ENCODE measurements around the gene VIPR2.
"Not testable (repeated sequence)": the region's sequence is repeated elsewhere in the genome, so short reads cannot be mapped to it uniquely, and the experiment has no call there.

DNA sequence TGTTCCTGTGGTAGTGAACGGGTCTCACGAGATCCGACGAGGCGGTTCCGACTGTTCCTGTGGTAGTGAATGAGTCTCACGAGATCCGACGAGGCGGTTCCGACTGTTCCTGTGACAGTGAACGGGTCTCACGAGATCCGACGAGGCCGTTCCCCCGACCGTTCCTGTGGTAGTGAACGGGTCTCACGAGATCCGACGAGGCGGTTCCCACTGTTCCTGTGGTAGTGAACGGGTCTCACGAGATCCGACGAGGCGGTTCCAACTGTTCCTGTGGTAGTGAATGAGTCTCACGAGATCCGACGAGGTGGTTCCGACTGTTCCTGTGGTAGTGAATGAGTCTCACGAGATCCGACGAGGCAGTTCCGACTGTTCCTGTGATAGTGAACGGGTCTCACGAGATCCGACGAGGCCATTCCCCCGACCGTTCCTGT is 43.0 kb downstream of the VIPR2 start:
- TF ChIP-seq CTCF (conservative IDR thresholded peaks at IDR 0.05; ENCODE audit: low read depth in 2 of 2); CREB1 (CRISPR knock-in tag; IDR thresholded peaks at IDR 0.05; ENCODE audit: low read depth); EZH2 (IDR thresholded peaks at IDR 0.05; ENCODE audit: low read depth, unreplicated experiment); EZH2phosphoT487 (IDR thresholded peaks at IDR 0.05; ENCODE audit: unreplicated experiment); POLR2AphosphoS5 (IDR thresholded peaks at IDR 0.05; ENCODE audit: low read depth); ETS1 (IDR thresholded peaks at IDR 0.05); JUNB (IDR thresholded peaks at IDR 0.05; ENCODE audit: unreplicated experiment); NANOG (IDR thresholded peaks at IDR 0.05; ENCODE audit: borderline replicate concordance): not testable (repeated sequence)
- TF ChIP-seq, protein P1, sequence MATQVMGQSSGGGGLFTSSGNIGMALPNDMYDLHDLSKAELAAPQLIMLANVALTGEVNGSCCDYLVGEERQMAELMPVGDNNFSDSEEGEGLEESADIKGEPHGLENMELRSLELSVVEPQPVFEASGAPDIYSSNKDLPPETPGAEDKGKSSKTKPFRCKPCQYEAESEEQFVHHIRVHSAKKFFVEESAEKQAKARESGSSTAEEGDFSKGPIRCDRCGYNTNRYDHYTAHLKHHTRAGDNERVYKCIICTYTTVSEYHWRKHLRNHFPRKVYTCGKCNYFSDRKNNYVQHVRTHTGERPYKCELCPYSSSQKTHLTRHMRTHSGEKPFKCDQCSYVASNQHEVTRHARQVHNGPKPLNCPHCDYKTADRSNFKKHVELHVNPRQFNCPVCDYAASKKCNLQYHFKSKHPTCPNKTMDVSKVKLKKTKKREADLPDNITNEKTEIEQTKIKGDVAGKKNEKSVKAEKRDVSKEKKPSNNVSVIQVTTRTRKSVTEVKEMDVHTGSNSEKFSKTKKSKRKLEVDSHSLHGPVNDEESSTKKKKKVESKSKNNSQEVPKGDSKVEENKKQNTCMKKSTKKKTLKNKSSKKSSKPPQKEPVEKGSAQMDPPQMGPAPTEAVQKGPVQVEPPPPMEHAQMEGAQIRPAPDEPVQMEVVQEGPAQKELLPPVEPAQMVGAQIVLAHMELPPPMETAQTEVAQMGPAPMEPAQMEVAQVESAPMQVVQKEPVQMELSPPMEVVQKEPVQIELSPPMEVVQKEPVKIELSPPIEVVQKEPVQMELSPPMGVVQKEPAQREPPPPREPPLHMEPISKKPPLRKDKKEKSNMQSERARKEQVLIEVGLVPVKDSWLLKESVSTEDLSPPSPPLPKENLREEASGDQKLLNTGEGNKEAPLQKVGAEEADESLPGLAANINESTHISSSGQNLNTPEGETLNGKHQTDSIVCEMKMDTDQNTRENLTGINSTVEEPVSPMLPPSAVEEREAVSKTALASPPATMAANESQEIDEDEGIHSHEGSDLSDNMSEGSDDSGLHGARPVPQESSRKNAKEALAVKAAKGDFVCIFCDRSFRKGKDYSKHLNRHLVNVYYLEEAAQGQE (IDR thresholded peaks at IDR 0.05; ENCODE audit: unreplicated experiment) = not testable (repeated sequence)

All from GM23338 (cell line).